NB4 (cell line): Measurements from ENCODE around the gene SPACA5.
"Not testable (repeated sequence)": the region's sequence is repeated elsewhere in the genome, so short reads cannot be mapped to it uniquely, and the experiment has no call there.

Experiments
- DNase-seq: peaks from one replicate; pipeline ENCODE4 v3.0.0; 2010; ENCODE audit warnings: low read depth
- H3K4me3 ChIP-seq: one replicate; pipeline ENCODE4 v1.5.1; 2011; ENCODE audit warnings: mild to moderate bottlenecking, low read depth, low read length, moderate library complexity
- CTCF ChIP-seq: IDR thresholded peaks from one replicate; pipeline ENCODE4 v1.5.1; 2012; ENCODE audit warnings: low read depth, low read length
- MAX ChIP-seq: IDR thresholded peaks from 2 replicates; pipeline ENCODE4 v1.6.1; 2011; ENCODE audit warnings: low read depth, low read length
- MYC ChIP-seq: IDR thresholded peaks from 2 replicates; pipeline ENCODE4 v1.6.1; 2011; ENCODE audit warnings: low read depth, low read length
- POLR2A ChIP-seq: IDR thresholded peaks from 2 replicates; pipeline ENCODE4 v1.6.1; 2011; ENCODE audit warnings: mild to moderate bottlenecking; ENCODE audit not compliant: insufficient read length; ENCODE audit errors: extremely low read depth

The SPACA5 gene

GRCh38 chrX:48003367-48003757, 3.4 kb upstream of the SPACA5 start:
- peak overlapping the region; percentile 69 for H3K4me3 ChIP-seq
- TF ChIP-seq CTCF (no peak), MAX (no peak), POLR2A (no peak), MYC (no peak)
- peak; percentile 20 for DNase-seq

GRCh38 chrX:48003758-48004457, 2.9 kb upstream of the SPACA5 start, which contains the start of gene ZNF182:
ZNF182 (minus strand) TSS chrX:48003989; CDS start chrX:48002609, 1,380 bp downstream.
- peak; percentile 94 for DNase-seq
- TF ChIP-seq MYC (no peak), POLR2A (peak; percentile 85), CTCF (no peak), MAX (no peak)
- peak within 1 kb of the TSS; percentile 69 for H3K4me3 ChIP-seq

GRCh38 chrX:48009445-48009960, 2.7 kb downstream of the SPACA5 start:
- H3K4me3 ChIP-seq = not testable (repeated sequence)

GRCh38 chrX:48016583-48017310, 10.0 kb downstream of the SPACA5 start:
- not testable (repeated sequence) for DNase-seq, H3K4me3 ChIP-seq

More at GRCh38 chrX:48009445-48009960, 2.7 kb downstream of the SPACA5 start:
- DNase-seq = not testable (repeated sequence)

GRCh38 chrX:48019892-48020291, 13.1 kb downstream of the SPACA5 start:
- H3K4me3 ChIP-seq, DNase-seq: not testable (repeated sequence)

- H3K4me3 ChIP-seq = peak overlapping the region; percentile 76
- DNase-seq = not testable (repeated sequence)
Observed at GRCh38 chrX:48020472-48020871, 13.7 kb downstream of the SPACA5 start.

- H3K4me3 ChIP-seq = peak overlapping the region; percentile 76
- peak; percentile 84 for DNase-seq
- TF ChIP-seq CTCF = no peak
Observed at GRCh38 chrX:48021026-48021900, 14.5 kb downstream of the SPACA5 start.

GRCh38 chrX:48022100-48022499, 15.3 kb downstream of the SPACA5 start:
- DNase-seq = no peak
- no peak for TF ChIP-seq CTCF
- TF ChIP-seq POLR2A = no peak
- TF ChIP-seq MYC = no peak
- no peak for TF ChIP-seq MAX
- no peak overlapping the region for H3K4me3 ChIP-seq
